K562 (cell line): ENCODE data around the gene TCF12. TPM values are rescaled to one million over a fixed set of nuclear protein-coding genes. Genes with fewer than 3 reads are reported as not detected.

Experiments used
- ATAC-seq: fragments of 200-7000 bp; cut with Tn5 transposase; 3 replicates; pipeline ENCODE4 v1.9.1; 2020; ENCODE audit warnings: moderate library complexity
- BruUV-seq: library from RNA; stranded (reverse); fragments of 400-500 nt; replicated peaks from 2 replicates; lab custom pipeline; 2021; lab: Mats Ljungman, UMichigan
- CTCF ChIA-PET: fragments of 300-600 bp; formaldehyde crosslinking; extraction: SDS; loops from one replicate; lab custom pipeline; 2021; ENCODE audit warnings: low intra/inter-chr PET ratio; lab: Yijun Ruan, JAX
- POLR2A ChIA-PET: fragments of 300-600, 350-650 bp; sonication (Branson Sonifier 250); formaldehyde crosslinking; extraction: SDS; loops from one replicate; lab custom pipeline; 2021; ENCODE audit warnings: antibody characterized with exemption, inconsistent platforms; lab: Yijun Ruan, JAX
- DNase-seq, 4 experiments: peaks; one replicate each; pipeline versions ENCODE4 v3.0.0 to v3.0.0-alpha.2; 2011 to 2018; ENCODE audit warnings: low spot score in 3 of 4, mixed read lengths in 3 of 4; ENCODE audit errors: extremely low read depth in 1 of 4
- FAIRE-seq: peaks from 2 replicates; lab custom pipeline; 2011; peaks lifted over from hg19 to GRCh38; lab: Jason Lieb, UNC
- H2AFZ ChIP-seq: 2 replicates; pipeline ENCODE4 v1.6.0; 2011; ENCODE audit warnings: low read depth, low read length, control low read depth, inconsistent platforms
- H3K27ac ChIP-seq: fragments of 200-600 bp; 3 replicates; pipeline ENCODE4 v1.8.0; 2011; ENCODE audit warnings: low read depth, mild to moderate bottlenecking, control low read depth, inconsistent platforms, low read length, moderate library complexity, mixed read lengths; ENCODE audit errors: extremely low read depth
- H3K27me3 ChIP-seq, 2 experiments: fragments of 300-600 bp in 1 of 2; 2 replicates in 1 of 2; 3 replicates in 1 of 2; pipeline versions ENCODE4 v1.6.0 to v1.8.0; 2011; ENCODE audit warnings: inconsistent platforms in 2 of 2, low read length in 2 of 2, mild to moderate bottlenecking in 1 of 2, mixed read lengths in 1 of 2, moderate library complexity in 1 of 2; ENCODE audit not compliant: control insufficient read depth in 2 of 2, insufficient read depth in 2 of 2
- H3K36me3 ChIP-seq: fragments of 300-600 bp; 3 replicates; pipeline ENCODE4 v1.8.0; 2011; ENCODE audit warnings: mild to moderate bottlenecking, low read length, inconsistent platforms; ENCODE audit not compliant: control insufficient read depth, insufficient read depth
- H3K4me1 ChIP-seq, 2 experiments: fragments of 200-600 bp in 1 of 2; replicated peaks in 1 of 2; 2 replicates in 1 of 2; 3 replicates in 1 of 2; pipeline versions ENCODE4 v1.5.1 to v1.8.0; 2011; ENCODE audit warnings: inconsistent platforms in 2 of 2, low read length in 2 of 2, mild to moderate bottlenecking in 1 of 2, mixed read lengths in 1 of 2, moderate library complexity in 1 of 2; ENCODE audit not compliant: control insufficient read depth in 2 of 2, insufficient read depth in 2 of 2
- H3K4me2 ChIP-seq: 2 replicates; pipeline ENCODE4 v1.6.1; 2011; ENCODE audit warnings: low read length, control low read depth, inconsistent platforms, mixed read lengths; ENCODE audit not compliant: insufficient read depth
- H3K4me3 ChIP-seq: fragments of 200-600 bp; sonication (generic), shearing (Covaris generic); 2 replicates; pipeline ENCODE4 v1.5.1; 2016; ENCODE audit warnings: control low read depth, inconsistent platforms
- H3K79me2 ChIP-seq: fragments of 200-600 bp; 3 replicates; pipeline ENCODE4 v1.8.0; 2011; ENCODE audit warnings: low read length, inconsistent platforms; ENCODE audit not compliant: control insufficient read depth, insufficient read depth
- H3K9ac ChIP-seq, 2 experiments: 2 replicates each; pipeline versions ENCODE4 v1.6.0 to v1.6.1; 2011; ENCODE audit warnings: low read depth in 2 of 2, low read length in 2 of 2, control low read depth in 1 of 2, inconsistent platforms in 1 of 2, mild to moderate bottlenecking in 1 of 2, mixed read lengths in 1 of 2; ENCODE audit not compliant: insufficient read depth in 1 of 2
- H3K9me1 ChIP-seq: one replicate; pipeline ENCODE4 v1.6.0; 2011; ENCODE audit warnings: inconsistent platforms, mild to moderate bottlenecking, low read length, moderate library complexity; ENCODE audit not compliant: control insufficient read depth, insufficient read depth
- H3K9me3 ChIP-seq: replicated peaks from 2 replicates; pipeline ENCODE4 v1.5.1; 2011; ENCODE audit warnings: low read depth, low read length, inconsistent platforms; ENCODE audit not compliant: control insufficient read depth, insufficient read depth
- H4K20me1 ChIP-seq: replicated peaks from 2 replicates; pipeline ENCODE4 v1.6.1; 2011; ENCODE audit warnings: low read length, inconsistent platforms, mixed read lengths; ENCODE audit not compliant: control insufficient read depth, insufficient read depth
- CEBPG ChIP-seq, 3 experiments: fragments of 200-800 bp in 1 of 3; sonication (Bioruptor generic) in 1 of 3; sonication (generic) in 1 of 3; formaldehyde crosslinking in 1 of 3; IDR thresholded peaks in 2 of 3; conservative IDR thresholded peaks in 1 of 3; 2 replicates each; pipeline versions ENCODE4 v1.6.1 to v1.8.0; 2016 to 2022; ENCODE audit warnings: missing compliant biosample characterization in 2 of 3, missing genetic modification characterization in 2 of 3, mild to moderate bottlenecking in 1 of 3, missing genetic modification reagents in 1 of 3
- CSDE1 ChIP-seq, 2 experiments: fragments of 450-650 bp; IDR thresholded peaks; 2 replicates each; pipeline ENCODE4 v1.6.1; 2016; ENCODE audit warnings: mild to moderate bottlenecking in 1 of 2
- TAF7 ChIP-seq: fragments of 450-650 bp; IDR thresholded peaks from 2 replicates; pipeline ENCODE4 v1.6.1; 2016; ENCODE audit warnings: missing genetic modification characterization, missing compliant biosample characterization
- WGBS: fragments of 100-300 bp; shearing (Covaris generic); methylation state at CpG from one replicate; pipeline ENCODE4 v1.1.6; 2016; ENCODE audit warnings: low coverage, mixed read lengths; ENCODE audit not compliant: insufficient coverage; ENCODE audit errors: missing lambda C conversion rate; 5-methylcytosine and 5-hydroxymethylcytosine counted together
- in situ Hi-C: fragments of 300-500 bp; cut with MboI; formaldehyde crosslinking; loops from 4 replicates; pipeline ENCODE4 v1.15.0; 2018; ENCODE audit warnings: inconsistent platforms, mixed read lengths
- intact Hi-C: fragments of 100-400 bp; cut with micrococcal nuclease; formaldehyde crosslinking; loops from 2 replicates; pipeline ENCODE4 v1.14.2; 2022
- polyA plus RNA-seq, 8 experiments: library from polyadenylated mRNA; depleted of rRNA in 4 of 8; stranded (reverse) in 5 of 8; unstranded in 3 of 8; fragments of >200 nt; fragmentation: Nextera tagmentation in 2 of 8; fragmentation: Illumina TruSeq in 1 of 8; extraction: Ambion mirVana in 2 of 8; extraction: Trizol in 1 of 8; gene quantifications; 2 replicates each; pipeline versions ENCODE4 v1.2.1 to v1.2.3, GENCODE V29; 2011 to 2014; ENCODE audit warnings: inconsistent platforms in 1 of 8, missing spikeins in 1 of 8
- total RNA-seq, 7 experiments: library from RNA; depleted of rRNA in 6 of 7; stranded (reverse); fragments of >200 nt in 6 of 7; fragmentation: Illumina TruSeq in 2 of 7; extraction: Trizol in 2 of 7; gene quantifications; 2 replicates each; pipeline versions ENCODE4 v1.2.1 to v1.2.3, GENCODE V29; 2011 to 2021; ENCODE audit warnings: low replicate concordance in 1 of 7

Gene TCF12
- total and polyA plus RNA-seq, 9 of the 15 experiments (the other 6 are each of a cell fraction or from before 2014, with no cell fraction given): 10.5 to 132 (median 52.9) TPM

DNA sequence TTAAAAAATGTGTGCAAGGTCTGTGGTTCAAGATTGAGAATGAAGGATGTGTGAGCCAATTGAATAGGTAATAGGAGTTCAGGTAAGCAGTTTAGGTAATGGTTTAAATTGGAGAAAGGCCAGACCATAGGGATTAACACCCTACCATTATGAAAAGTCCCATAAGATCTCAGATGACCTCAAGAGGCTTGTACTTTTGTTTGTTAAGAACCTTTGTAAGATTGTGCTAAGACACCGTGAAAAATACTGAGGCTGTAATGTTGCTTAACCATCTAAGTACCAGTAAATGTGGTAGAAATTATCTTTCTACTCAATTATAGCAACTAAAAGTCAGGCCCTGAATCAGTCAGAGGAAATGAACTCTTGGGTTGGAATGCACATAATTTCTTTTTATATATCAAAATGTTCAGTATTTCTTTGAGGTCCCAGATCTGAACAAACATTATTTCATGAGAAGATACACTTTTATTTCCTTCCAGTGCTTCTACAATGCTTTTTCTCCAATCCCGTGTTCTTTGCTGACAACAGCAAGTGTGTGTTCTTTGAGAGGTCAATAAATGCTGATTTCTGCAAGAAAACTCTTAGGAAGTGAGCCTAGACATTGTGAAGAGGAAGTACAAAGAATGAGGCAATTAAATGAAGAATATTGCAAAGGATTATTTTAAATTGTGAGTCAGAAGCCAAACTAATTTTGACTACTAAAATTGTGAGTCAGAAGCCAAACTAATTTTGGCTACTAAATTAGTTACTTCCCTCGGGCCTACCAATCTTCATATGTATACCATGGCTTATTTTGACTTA is 66.4 kb downstream of the TCF12 start:
- Histone ChIP-seq H3K9ac (no peak overlapping the region), H4K20me1 (no peaks in the 10 kb centered on the region), H3K27me3 (no peaks in the 10 kb centered on the region), H3K9me1 (no peaks in the 10 kb centered on the region), H3K27ac (no peak overlapping the region), H3K79me2 (peaks cover 96% of the 10 kb centered on the region), H3K36me3 (0 out of 3 replicates have a peak, but pooled peaks cover 2% of the 10 kb centered on the region), H3K4me3 (no peak overlapping the region), H3K4me1 (peaks cover 0 to 17% of the 10 kb centered on the region in 2 experiments; a peak in 3 of 5 replicates), H3K4me2 (no peak overlapping the region), H2AFZ (no peak overlapping the region), H3K9me3 (no peaks in the 10 kb centered on the region)
- ATAC-seq (no peak), FAIRE-seq (no peak), DNase-seq (no peak)
- BruUV-seq: no TSS peak
- ChIA-PET POLR2A (interaction anchor here (0.7 kb wide), 1 partner anchor 14 kb away, joined by 3 read pairs; no protein-coding TSS in a partner anchor), CTCF (no interaction called here)
- no peak for TF ChIP-seq TAF7
- TF ChIP-seq CSDE1 (IDR thresholded peaks at IDR 0.05): no peak
- peak; percentile 30; the same call in 1 of the 2 replicates for TF ChIP-seq CEBPG (CRISPR knock-in tag; IDR thresholded peaks at IDR 0.05)
- TF ChIP-seq CEBPG (tag; conservative IDR thresholded peaks at IDR 0.05 in 1 of 2, IDR thresholded peaks at IDR 0.05 in 1 of 2): peak in 1 of 2 experiments; percentile 43; a peak in 1 of 4 replicates
- in situ Hi-C loops (no loop called here), intact Hi-C loops (loop anchor here (10.0 kb wide), 1 partner anchor 160 kb away; no protein-coding TSS in a partner anchor)
- WGBS: 78% methylated on average over 3 of the region's 3 CpGs
